ENCODE data around the gene APC2. TPM values are rescaled to one million over a fixed set of nuclear protein-coding genes. Genes with fewer than 3 reads are reported as not detected.

APC2 gene
- total RNA-seq, 1 experiment from 2014 or later: 0.17 TPM

DNA sequence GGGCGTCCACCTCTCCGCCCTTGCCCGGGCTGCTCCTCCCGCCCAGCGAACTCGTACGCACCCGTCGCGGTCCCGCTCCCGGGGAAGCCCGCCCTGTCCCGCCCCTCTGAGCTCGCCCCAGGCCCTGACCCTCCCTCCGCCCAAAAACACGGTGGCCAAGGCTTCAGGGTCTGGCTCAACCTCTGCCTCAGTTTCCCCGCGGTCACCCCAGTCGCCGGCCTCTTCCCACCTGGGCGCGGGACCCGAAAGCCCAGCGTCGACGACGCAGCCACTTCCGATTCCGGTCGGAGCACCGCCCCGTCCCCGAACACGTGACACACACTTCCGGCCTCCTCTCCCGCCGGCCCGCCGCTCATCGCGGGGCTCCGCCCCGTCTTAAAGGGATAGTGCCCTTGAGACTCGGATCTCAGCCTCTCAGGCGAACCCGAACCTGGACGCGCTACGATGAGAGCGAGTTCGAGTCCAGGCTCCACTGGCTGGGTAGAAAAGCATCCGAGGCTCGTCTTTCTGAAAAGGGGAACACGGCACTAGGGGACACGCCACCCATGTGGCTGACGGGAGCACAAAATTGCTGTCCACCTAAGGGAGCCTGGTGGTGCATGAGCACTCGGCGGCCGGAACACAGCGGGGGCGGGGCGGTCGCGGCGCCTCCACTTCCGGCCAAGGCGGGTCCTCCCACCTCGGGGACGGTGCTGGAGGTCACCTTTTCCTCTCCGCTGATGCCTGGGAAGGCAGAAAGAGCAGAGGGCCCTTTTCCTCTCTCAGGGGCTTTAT, 29.2 kb downstream of the APC2 start, which contains the start of gene C19orf25:
Gene C19orf25 (minus strand): TSS at position 282 of the 774 bp plus-strand sequence. CDS start 312 bp downstream, outside the sequence.
- peak; percentile 97 for DNase-seq (ENCODE audit: low read depth)

DNA sequence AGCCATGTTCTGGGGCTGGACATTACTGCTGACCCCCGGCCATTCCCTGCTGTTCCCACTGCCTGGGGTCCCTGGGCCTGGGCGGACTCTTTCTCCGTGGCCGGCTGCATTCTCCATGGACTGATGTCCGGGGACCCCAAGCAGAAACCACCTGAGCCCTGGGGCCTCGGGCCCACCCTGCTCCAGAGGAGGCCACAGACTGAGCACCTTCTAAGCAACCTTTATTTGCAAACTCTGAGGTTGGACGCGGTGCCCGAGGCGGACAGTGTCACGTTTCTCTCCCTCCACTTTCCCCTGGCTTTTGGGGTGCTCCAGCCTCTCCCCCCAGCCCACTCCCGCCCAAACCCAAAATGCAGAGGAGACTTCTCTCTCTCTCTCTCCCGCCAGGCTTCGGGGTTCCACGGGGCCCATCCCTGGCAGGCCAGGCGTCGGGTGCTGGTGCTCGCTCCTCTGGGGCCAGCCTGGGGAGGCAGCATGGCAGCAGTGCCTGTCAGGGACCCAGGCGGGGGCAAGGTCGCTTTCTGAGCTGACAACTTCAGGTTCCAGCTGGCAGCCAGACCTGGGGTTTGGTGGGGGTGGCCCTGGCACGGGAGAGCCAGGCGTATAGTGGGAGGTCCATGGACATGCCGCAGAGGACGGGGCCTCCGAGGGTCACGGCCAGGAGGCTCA, 31.4 kb downstream of the APC2 start:
- no peak for DNase-seq (ENCODE audit: low read depth)

DNA sequence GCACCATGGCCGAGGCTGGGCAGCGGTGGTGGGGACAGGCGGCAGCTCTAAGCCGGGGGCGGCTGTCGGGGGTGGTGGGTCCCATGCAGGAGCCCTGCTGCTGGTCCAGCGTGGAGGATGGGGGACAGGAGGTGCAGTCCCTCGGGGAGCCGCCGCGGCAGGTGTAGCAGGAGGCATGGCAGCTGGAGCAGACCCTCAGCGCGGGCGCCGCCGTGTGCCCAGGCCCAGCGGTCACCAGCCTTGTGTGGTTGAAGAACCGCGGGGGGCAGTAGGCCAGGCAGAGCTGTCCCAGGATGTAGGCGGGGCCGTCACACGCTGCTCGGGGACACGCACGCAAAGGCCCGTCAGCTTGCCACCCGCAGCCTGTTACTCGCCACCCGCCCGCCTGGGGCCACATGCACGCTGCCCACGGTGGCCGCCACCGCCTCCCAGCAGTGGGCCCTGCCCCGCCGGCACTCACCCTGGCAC, 32.0 kb downstream of the APC2 start:
- no peak for DNase-seq (ENCODE audit: low read depth)

DNA sequence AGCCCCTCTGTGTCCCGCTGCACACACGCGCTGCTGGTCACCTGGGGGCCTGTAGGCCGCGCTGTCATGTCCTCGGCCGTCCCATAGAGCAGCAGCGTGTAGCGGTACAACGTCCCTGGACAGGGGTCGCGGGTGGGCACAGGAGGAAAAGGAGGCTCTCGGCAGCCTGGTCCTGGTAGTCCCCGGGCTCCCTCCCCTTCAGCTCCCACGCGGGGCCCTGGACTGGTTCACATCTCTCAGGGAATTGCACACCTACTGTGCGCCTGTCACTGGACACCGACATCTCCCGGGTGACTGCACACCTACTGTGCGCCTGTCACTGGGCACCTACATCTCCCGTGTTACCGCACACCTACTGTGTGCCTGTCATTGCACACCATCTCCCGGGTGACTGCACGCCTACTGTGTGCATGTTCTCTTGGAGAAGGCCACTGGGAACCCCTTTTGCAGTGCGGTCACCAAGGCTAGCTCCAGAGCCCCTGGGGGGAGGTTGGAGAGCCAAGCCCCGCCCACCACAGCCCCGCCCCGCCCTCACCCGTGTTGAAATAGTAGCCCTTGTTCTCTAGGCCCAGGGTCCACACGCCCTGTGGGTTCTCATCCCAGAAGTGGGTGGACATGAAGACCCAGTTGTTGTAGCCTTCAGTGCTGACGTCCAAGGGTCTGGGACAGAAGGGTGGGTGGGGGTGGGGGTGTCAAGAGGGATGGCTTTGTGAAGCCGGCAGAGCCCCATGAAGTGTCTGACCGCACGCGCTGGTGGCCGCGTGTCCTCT, 32.6 kb downstream of the APC2 start:
- DNase-seq (ENCODE audit: low read depth): no peak

DNA sequence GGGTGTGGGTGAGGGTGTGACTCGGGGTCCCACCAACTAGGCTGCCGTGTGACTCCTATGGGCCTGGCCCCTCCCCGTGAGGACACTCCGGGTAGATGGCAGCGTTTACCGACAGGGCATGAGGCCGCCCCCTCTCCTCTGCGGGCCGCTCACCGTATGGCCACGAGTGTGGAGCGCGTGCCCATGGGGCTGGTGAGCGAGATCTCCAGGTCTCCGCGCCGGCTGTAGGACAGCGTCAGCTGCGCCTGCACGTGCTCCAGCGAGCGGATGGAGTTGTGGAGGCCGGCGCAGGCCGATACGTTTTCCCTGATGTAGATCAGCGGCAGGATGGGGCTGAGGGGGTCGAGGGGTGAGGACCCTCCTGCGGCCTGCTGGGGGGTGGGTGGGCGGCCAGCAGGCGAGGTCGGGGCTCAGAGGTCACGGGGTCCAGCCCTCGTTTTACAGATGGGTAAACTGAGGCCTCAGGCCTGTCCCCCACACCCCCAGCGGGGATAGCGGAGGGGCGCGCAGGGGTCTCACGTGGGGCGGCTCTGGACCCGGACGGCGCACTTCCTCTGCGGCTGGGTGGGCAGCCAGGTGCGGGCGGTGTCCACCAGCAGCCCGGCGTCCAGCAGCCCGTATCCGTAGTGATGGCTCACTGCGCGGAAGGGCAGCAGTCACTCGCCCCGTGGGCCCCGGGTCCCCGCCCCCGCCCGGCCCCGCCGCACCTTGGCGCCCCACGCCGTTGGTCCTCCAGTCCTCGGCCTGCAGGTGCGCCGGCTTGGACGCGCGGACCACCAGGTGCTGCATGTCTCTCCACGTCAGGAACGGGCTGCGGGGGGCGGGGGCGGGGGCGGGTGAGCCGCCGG, 33.4 kb downstream of the APC2 start:
- no peak for DNase-seq (ENCODE audit: low read depth)

DNA sequence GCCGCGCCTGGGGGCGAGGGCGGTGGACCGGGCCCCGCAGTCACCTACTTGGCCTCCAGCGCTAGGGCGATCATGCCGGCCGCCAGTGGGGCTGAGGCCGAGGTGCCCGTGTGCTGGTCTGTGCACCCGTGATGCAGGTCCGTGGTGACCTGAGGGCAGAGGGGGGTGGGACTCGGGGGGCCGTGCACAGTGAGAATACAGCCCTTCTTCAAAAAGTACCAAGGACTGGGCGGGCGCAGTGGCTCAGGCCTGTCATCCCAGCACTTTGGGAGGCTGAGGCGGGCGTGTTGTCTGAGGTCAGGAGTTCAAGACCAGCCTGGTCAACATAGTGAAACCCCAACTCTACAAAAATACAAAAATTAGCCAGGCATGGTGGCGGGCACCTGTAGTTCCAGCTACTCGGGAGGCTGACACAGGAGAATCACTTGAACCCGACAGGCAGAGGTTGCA, 34.1 kb downstream of the APC2 start:
- no peak for DNase-seq (ENCODE audit: low read depth)

DNA sequence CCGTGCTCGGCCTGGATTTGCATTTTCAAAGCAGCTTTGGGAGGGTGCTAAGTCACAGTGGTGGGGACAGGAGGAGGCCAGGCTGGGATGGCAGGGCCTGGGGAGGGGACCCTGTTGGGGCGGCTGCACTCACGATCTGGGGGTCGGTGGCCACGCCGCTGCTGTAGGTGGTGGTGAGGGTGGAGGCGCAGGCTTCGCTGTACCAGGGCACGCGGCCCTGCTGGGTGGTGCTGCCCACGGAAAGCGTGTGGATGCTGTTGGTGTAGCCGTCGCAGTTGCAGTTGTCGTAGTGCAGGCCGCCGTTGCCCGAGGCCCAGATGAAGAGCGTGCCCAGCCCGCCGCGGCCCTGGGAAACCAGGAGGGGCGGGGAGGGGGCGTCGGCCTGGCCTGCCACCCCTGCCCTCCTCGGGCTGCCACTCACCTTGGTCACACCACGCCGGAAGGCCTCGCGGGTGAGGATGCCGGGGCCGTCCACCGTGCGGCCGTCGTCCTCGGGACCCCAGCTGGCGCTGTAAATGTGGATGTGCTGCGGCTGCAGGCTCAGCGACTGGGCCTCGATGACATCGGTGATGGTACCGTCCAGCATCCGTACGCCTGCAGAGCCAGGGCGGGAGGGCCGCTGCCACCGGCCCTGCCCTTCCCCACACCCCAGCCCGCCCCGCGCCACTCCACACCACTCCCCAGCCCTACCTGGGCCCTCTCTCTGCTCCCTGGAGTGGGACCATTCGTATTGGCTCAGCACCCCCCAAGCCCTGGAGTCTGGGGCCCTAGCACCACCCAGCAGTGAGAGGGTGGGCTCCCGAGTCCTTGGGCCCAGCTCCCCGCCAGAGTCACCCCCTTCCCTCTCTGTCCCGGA, 37.0 kb downstream of the APC2 start:
- DNase-seq (ENCODE audit: low read depth): no peak

DNA sequence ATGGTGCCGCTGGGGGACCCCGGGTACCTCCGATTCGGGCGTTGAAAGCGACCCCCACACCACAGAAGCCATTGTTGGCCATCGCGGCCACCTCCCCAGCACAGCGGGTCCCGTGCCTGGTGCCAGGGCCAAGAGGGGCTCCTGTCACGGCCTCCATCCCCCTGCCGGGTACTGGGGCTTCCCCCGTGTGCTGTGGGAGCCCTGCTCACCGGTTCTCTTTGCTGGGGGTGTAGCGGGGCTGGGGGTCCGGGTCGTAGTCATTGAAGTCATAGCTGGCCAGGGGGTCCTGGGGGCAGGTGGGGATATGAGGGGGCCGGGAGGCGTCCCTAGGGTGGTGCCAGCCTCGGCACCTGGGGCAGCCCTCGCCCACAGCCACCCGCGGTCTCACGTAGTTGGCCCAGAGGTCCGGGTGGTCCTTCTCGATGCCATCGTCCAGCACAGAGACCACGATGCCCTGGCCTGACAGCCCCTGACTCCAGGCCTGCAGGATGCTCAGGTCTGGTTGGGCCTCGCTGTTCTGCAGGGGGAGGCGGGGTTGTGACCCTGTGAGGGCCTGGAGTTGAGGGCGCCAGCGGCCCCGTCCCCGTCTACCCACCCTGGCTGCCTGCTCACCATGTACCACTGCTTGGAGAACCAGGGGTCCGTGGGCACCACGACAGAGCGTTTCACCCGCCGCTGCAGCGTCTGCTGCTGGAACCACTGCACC, 37.8 kb downstream of the APC2 start:
- DNase-seq (ENCODE audit: low read depth): no peak

DNA sequence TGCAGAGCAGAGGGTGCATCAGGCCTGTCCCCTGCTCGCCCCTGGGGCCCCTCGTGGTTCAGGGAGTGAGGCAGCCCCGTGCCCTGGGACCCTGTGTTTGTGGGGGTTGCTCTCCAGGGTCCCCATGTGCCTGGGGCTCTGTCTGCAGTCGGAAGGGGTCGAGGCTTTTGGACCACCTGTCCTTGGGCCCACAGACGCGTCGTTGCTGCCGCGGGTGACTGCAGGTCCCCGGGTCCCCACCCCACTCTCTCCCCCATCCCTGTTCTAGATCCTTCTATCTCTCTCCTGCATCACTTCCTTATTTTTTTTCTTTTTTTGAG, 38.3 kb downstream of the APC2 start:
- no peak for DNase-seq (ENCODE audit: low read depth)

DNA sequence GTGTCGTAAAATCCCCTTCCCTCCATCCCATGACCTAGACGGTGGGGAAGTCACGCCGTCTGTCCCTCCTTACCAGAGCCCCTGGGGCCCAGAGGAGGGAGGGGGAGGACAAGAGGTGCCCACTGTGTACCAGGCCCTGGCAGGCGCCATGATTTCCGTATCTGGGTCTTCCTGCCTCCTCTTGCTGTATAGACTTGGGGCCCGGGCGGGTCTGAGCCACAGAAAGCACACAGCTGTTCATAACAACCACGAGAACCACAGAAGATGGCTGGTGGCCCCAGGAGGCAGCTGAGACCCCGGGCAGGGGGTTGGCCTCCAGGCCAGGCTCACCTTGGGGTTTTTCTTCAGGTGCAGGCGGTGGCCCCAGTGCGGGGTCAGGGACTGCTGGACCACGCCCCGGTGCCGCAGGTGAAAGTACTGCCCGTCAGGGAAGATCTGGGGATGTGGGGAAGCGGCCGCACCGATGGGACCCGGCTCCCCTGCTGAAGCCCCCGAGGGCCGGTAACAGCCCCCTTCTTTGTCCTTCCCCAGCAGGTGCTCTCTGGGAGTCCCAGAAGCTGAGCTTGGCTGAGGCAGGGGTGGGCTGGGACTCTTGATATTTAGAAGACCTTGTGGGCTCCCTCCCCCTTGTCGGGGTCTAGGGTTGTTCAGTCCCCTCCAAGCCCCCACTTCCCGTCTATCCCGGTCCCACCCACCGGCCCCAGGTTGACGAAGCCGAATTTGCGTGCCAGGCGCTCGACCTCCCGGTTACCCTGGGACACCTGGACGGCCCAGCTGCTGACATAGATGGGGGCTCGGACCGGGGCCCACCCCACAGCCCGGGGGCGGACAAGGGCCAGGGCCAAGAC, 39.8 kb downstream of the APC2 start:
- no peak for DNase-seq (ENCODE audit: low read depth)

DNA sequence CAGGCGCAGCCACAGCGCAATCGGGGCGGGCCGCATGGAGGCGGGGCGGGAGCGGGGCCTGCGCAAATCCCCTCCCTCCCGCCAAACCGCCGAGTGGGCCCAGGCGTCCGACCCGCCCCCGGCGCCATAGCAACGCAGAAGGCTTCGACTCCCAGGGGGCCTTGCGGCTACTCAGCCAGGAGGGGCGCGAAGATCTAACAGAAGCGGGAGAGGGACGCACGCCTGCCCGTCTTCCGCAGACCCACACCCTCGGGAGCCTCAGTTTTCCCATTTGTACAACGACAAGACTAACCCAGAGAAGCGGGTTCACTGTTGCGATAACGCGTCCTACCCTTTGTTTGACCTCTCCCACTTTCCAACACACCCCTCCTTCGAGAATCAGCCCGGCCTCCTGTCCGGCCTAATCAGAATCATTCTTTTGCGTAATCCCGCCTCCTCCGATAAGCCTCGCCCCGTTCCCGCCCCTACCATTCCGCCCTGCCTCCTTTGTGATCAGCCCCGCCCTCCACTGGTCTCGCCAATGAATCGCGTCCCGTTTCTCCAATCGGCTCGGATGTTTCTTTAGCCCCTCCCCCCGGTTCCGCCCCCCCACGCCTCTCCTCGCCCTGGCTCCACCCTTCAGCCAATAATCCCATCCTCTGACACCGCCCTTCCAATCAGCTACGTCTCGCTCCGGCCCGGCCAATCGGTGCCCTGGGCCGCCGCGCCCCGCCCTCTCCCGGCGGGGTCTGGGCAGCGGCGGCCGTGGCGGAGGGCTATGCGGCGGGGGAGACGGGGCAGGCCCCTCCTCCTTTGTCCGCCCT, 40.6 kb downstream of the APC2 start, which contains the start of gene PCSK4:
Gene PCSK4 (minus strand): TSS at position 40 of the 803 bp plus-strand sequence. CDS start 4 bp downstream, at position 36.
- peak; percentile 99 for DNase-seq (ENCODE audit: low read depth)

DNA sequence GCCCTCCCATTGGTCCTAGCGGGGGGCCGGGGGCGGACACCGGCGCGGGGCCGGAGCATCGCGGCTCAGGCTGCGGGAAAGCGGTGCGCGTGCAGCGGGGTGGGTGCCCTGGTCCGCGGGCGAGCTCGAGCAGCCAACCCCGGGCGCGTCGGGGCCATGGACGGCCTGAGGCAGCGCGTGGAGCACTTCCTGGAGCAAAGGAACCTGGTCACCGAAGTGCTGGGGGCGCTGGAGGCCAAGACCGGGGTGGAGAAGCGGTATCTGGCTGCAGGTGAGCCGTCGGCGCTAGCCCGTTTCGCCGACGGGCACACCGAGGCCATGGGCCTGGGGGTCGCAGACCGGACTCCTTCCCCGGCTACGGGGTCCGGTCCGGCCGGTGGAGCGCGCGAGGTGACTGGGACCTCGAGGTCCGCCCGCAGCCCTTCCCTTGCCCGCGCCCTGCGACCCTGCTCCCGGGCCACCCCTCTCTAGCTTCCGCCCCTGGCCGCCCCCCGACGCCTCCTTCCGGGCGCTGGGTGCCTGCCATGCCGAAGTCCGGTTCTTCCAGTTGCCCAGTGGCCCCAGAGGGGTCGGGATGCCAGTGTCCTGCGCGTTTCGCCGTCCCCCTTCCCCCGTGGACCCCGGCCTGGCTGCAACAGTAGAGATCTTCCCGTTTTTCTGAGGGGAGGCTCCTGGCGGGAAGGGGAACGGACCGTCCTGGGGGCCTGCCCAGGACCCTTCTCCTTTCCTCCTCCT, 41.4 kb downstream of the APC2 start, which contains the start of gene REEP6:
Gene REEP6 (plus strand): TSS at position 68 of the 735 bp plus-strand sequence. CDS start 89 bp downstream, at position 157.
- DNase-seq (ENCODE audit: low read depth): no peak

DNA sequence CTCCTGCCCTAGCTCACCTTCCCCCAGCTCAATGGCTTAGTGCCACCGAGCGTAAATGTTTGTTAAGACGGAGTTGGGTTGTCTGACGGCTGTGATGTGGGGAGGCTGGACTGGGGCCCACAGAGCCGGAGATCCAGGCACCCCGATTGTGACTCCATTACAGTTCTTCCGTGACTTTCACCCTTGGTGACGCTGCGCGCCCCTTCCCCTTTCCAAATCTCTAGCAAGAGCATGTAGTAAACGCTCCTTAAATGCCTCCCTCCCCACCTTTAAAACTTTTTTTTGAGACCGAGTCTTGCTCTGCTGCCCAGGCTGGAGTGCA, 41.9 kb downstream of the APC2 start:
- DNase-seq (ENCODE audit: low read depth): no peak

DNA sequence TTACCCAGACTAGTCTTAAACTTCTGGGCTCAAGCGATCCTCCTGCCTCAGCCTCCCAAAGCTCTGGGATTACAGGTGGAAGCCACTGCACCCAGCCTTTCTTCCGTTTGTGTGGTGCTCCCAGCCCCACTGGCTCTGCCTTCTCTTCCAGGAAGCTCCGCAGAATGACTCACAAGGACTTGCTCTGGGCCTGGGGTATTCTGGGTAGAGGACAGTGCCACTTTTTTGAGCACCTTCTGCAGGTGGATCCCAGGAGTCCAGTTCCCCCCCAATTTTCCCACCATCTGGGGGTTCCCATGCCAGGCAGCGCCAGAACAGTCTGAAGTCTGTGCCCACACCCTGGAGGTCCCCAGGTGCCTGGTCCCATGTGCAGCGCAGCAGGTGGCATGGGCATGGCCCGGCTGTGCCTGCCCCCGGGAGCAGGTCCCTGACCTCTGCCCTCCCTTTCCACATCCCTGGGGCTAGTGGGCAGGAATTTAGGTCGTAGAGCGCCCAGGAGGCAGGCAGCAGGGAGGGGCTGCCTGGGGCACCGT, 42.6 kb downstream of the APC2 start:
- DNase-seq (ENCODE audit: low read depth): peak; percentile 51

DNA sequence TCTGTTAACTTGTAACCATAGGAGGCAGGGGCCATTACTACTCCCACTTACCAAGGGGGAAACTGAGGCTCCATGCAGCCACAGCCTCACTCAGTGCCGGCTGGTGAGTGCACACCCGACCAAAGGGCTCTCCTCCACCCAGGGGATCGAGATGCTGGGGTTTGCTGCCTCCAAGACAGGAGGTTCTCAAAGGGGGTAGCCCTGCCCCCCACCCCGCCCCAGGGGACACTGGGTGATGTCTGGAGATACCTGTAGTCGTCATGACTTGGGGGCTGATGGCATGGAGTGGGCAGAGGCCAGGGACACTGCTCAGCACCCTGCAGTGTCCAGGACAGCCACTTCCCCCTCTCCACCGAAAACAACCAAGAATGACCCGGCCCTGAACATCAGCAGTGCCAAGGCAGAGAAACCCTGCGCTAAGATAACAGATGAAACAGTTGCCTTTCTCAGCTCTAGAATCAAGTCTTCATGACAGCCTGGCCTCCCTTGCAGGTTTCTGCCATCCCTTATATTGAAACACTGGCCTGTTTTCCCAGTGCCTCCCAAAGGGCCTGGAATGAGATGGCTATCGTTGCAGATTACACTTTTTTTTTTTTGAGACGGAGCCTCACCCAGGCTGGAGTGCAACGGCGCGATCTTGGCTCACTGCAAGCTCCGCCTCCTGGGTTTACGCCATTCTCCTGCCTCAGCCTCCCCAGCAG, 44.3 kb downstream of the APC2 start:
- no peak for DNase-seq (ENCODE audit: low read depth)

DNA sequence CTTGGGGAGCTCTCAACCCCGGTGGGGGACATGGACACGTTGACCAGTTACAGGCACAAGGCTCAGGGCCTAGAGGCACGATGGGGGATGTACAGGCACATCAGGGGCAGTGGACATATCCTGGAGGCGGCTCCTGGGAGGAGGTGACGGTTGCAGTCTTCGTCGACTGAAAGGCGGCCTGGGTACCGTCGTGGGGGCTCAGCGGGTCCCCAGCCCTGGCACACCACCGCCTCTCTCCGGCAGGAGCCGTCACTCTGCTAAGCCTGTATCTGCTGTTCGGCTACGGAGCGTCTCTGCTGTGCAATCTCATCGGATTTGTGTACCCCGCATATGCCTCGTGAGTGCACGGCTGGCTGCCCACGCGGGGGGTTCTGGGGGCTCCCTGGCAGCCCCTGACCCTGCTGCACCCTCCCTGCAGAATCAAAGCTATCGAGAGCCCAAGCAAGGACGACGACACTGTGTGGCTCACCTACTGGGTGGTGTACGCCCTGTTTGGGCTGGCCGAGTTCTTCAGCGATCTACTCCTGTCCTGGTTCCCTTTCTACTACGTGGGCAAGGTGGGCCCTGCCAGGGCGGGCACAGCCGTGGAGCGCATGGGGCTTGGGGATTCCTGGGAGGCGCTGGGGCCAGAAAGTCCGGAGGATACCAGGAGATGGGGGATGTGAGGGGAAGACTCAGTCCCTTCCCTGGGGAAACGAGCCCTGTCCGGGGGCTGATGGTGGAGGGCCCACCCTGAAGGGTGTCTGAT, 45.3 kb downstream of the APC2 start:
- no peak for DNase-seq (ENCODE audit: low read depth)
